Type B pancreatic cell (in vitro differentiated cells): ENCODE measurements around the gene MYO3B. TPM values are rescaled to one million over a fixed set of nuclear protein-coding genes. Genes with fewer than 3 reads are reported as not detected.

Source experiments
- DNase-seq: peaks from one replicate; pipeline ENCODE4 v3.0.0; 2021; ENCODE audit warnings: mixed read lengths; ENCODE audit not compliant: unreplicated experiment; ENCODE audit errors: extremely low spot score
- H3K27ac Mint-ChIP-seq: 2 replicates; pipeline ENCODE4 v1.8.0; 2021; ENCODE audit warnings: mild to moderate bottlenecking, mixed read lengths
- H3K27me3 Mint-ChIP-seq: 2 replicates; pipeline ENCODE4 v1.8.0; 2021; ENCODE audit warnings: mixed read lengths
- H3K36me3 Mint-ChIP-seq: 2 replicates; pipeline ENCODE4 v1.8.0; 2021; ENCODE audit warnings: mixed read lengths
- H3K4me1 Mint-ChIP-seq: one replicate; pipeline ENCODE4 v1.8.0; 2021; ENCODE audit warnings: mixed read lengths; ENCODE audit not compliant: unreplicated experiment
- H3K4me3 Mint-ChIP-seq: 2 replicates; pipeline ENCODE4 v1.8.0; 2021; ENCODE audit warnings: mild to moderate bottlenecking, mixed read lengths
- H3K9me3 Mint-ChIP-seq: 2 replicates; pipeline ENCODE4 v1.8.0; 2021; ENCODE audit warnings: mixed read lengths
- total RNA-seq: library from RNA; stranded (reverse); gene quantifications from 2 replicates; pipeline ENCODE4 v1.2.1, GENCODE V29; 2021; ENCODE audit warnings: low replicate concordance
- TF ChIP-seq, protein P1 (sequence below): fragments of 200-600 bp; sonication (generic); conservative IDR thresholded peaks from 2 replicates; pipeline ENCODE4 v1.5.0; 2021; ENCODE audit warnings: antibody characterized with exemption, mild to moderate bottlenecking

Gene MYO3B
- total RNA-seq, 1 donor from 2014 or later: 0.46 TPM

DNA sequence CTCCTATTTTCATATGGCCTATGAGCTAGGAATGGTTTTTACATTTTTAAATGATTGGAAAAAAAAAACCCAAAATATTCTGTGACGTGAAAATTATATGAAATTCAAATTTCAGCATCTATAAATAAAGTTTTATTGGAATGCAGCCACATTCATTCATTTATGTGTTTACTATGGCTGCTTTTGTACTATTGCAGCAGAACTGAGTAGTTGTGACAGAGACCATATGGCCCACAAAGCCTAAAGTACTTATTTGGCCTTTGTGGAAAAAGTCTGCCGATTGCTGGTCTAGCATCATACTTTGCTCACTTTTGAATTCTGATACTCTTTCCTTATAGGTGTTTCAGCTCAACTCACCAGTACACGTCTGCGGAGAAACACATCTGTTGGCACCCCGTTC, 39.0 kb downstream of the MYO3B start:
- Mint-ChIP-seq H3K9me3 (no peaks in the 10 kb centered on the region), H3K36me3 (no peaks in the 10 kb centered on the region), H3K27ac (no peak overlapping the region), H3K4me1 (peaks cover 29% of the 10 kb centered on the region), H3K27me3 (no peaks in the 10 kb centered on the region), H3K4me3 (no peak overlapping the region)
- no peak for DNase-seq
- TF ChIP-seq, protein P1, sequence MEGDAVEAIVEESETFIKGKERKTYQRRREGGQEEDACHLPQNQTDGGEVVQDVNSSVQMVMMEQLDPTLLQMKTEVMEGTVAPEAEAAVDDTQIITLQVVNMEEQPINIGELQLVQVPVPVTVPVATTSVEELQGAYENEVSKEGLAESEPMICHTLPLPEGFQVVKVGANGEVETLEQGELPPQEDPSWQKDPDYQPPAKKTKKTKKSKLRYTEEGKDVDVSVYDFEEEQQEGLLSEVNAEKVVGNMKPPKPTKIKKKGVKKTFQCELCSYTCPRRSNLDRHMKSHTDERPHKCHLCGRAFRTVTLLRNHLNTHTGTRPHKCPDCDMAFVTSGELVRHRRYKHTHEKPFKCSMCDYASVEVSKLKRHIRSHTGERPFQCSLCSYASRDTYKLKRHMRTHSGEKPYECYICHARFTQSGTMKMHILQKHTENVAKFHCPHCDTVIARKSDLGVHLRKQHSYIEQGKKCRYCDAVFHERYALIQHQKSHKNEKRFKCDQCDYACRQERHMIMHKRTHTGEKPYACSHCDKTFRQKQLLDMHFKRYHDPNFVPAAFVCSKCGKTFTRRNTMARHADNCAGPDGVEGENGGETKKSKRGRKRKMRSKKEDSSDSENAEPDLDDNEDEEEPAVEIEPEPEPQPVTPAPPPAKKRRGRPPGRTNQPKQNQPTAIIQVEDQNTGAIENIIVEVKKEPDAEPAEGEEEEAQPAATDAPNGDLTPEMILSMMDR: no peak

DNA sequence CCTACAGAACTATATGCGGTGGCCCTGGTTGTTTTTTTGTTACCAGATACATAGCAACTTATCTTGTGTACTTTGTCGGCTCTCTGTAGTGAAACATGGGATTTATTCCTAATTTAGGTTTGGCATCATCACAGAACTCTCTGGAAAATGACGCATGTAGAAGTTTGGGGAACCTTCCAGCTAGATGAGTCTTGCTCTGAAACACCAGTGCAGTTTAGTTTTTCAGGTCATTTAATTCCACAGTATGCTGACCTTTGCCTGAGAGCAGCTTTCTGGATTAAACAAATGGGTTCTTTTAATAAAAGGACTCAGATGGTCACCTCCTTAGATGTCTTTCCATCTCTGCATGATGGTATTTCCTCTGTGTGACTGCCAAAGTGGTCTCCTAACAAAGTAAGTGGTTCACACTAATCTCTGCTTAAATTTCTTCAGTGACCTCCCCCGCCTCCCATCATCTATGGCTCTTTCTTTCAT, 39.9 kb downstream of the MYO3B start:
- no peak overlapping the region for H3K27ac Mint-ChIP-seq
- TF ChIP-seq, protein P1: no peak
- H3K4me1 Mint-ChIP-seq: peaks cover 34% of the 10 kb centered on the region
- no peak overlapping the region for H3K4me3 Mint-ChIP-seq
- no peaks in the 10 kb centered on the region for H3K9me3 Mint-ChIP-seq
- no peaks in the 10 kb centered on the region for H3K36me3 Mint-ChIP-seq
- no peak for DNase-seq
- H3K27me3 Mint-ChIP-seq: no peaks in the 10 kb centered on the region

DNA sequence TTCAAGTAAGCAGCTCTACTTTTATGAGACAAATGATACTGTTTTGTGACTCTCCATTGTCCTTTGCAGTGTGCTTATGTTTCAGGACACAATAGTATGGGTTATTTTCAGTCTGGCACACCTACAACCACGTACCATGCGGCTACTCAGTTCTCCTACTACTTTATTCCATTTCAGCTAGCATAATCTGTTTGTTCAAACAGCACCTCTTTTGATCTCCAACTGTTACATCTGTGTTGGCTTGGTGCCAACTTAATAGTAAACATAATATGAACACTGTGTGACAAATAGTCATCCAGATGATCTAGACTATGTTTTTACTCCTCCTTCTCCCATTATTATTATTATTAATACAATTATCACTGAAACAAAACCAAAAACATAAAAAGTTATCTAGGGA, 40.5 kb downstream of the MYO3B start:
- no peak overlapping the region for H3K27ac Mint-ChIP-seq
- TF ChIP-seq, protein P1: no peak
- H3K36me3 Mint-ChIP-seq: no peaks in the 10 kb centered on the region
- H3K4me1 Mint-ChIP-seq: peaks cover 28% of the 10 kb centered on the region
- no peak overlapping the region for H3K4me3 Mint-ChIP-seq
- no peak for DNase-seq
- H3K9me3 Mint-ChIP-seq: no peaks in the 10 kb centered on the region
- no peaks in the 10 kb centered on the region for H3K27me3 Mint-ChIP-seq

DNA sequence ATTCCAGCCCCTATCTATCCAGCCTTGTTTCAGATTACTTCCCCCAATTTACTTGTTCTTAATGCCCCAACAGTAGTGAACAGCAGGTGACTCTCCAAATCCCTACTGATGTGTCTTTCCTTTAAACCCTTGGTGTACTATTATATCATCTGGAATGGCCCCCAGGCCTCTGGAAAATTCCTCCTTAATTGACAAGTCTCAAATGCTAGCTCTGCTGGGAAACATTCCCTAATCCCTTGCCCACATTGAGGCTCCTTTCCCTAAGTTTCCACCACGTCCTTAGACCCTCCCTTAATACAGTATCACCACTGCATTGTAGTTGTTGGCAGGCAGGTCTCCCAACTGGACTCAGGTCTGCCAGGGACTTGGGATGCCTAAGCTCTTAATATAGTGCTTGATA, 41.0 kb downstream of the MYO3B start:
- H3K4me1 Mint-ChIP-seq: peaks cover 28% of the 10 kb centered on the region
- H3K27ac Mint-ChIP-seq: no peak overlapping the region
- H3K9me3 Mint-ChIP-seq: no peaks in the 10 kb centered on the region
- no peaks in the 10 kb centered on the region for H3K36me3 Mint-ChIP-seq
- H3K27me3 Mint-ChIP-seq: no peaks in the 10 kb centered on the region
- DNase-seq: no peak
- TF ChIP-seq, protein P1: no peak
- no peak overlapping the region for H3K4me3 Mint-ChIP-seq

DNA sequence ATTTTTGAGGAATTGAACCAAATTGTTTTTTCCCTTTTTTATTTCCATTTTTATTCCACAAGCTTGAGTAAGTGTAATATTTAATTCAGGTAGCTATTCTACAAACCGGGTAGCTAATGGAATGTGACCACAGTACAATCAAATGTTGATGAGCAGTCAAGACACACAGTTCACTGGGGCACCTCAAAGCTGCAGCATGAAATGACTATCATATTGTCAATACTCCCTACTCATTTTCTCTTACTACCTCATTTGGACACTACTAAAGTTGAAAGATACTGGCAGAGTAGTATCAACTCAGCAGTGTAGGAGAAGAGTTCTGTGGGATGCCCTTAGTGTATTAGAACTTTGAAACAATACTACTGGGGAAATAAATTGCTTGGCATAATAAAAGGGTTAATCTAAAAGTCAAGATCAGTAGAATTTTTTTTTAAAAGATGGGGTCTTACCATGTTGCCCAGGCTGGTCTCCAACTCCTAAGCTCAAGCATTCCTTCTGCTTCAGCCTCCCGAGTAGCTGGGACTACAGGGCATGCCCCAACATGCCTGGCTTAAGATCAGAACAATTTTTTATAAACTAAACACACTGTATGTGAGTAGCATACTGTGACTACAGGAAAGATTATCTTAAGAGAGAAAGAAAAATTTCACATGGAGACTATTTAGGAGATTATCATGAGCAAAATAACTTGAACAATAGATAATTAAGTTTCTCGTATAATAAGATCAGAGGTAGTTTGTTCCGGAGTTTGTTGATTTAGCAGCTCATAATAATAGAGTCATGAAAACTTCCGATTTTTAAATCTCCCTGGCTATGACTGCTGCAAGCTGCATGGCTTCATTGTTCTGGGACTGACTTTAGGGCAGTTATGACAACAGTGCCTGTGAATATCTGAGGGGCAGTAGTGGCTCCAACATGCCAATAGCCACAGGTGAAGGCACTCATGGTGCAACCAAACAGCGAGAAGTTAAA, 43.7 kb downstream of the MYO3B start:
- H3K27ac Mint-ChIP-seq: peak overlapping the region; percentile 79
- no peaks in the 10 kb centered on the region for H3K27me3 Mint-ChIP-seq
- DNase-seq: no peak
- TF ChIP-seq, protein P1: no peak
- H3K4me3 Mint-ChIP-seq: peak overlapping the region; percentile 26
- H3K9me3 Mint-ChIP-seq: no peaks in the 10 kb centered on the region
- no peaks in the 10 kb centered on the region for H3K36me3 Mint-ChIP-seq
- H3K4me1 Mint-ChIP-seq: peaks cover 28% of the 10 kb centered on the region
